Neuronal stem cell (in vitro differentiated cells): ENCODE results near the gene MICU1.

Source experiments
- DNase-seq: peaks from one replicate; pipeline ENCODE4 v3.0.0-alpha.2; 2013; ENCODE audit warnings: low spot score
- H2AFZ ChIP-seq: one replicate; pipeline ENCODE4 v1.6.1; 2013; ENCODE audit warnings: mild to moderate bottlenecking, low read length, inconsistent platforms
- H2AK5ac ChIP-seq: 2 replicates; pipeline ENCODE4 v1.6.1; 2013; ENCODE audit warnings: low read depth, mild to moderate bottlenecking, inconsistent platforms, low read length, moderate library complexity, mixed read lengths
- H2BK120ac ChIP-seq: 2 replicates; pipeline ENCODE4 v1.6.1; 2013; ENCODE audit warnings: low read depth, mild to moderate bottlenecking, inconsistent platforms, low read length, moderate library complexity, mixed read lengths
- H2BK12ac ChIP-seq: one replicate; pipeline ENCODE4 v1.6.1; 2013; ENCODE audit warnings: low read length, inconsistent platforms
- H2BK15ac ChIP-seq: 2 replicates; pipeline ENCODE4 v1.6.1; 2013; ENCODE audit warnings: mild to moderate bottlenecking, low read length, inconsistent platforms, mixed read lengths
- H2BK5ac ChIP-seq: one replicate; pipeline ENCODE4 v1.6.1; 2013; ENCODE audit warnings: inconsistent platforms, mild to moderate bottlenecking, low read length, moderate library complexity
- H3K14ac ChIP-seq: one replicate; pipeline ENCODE4 v1.6.1; 2013; ENCODE audit warnings: low read length, inconsistent platforms
- H3K18ac ChIP-seq: 2 replicates; pipeline ENCODE4 v1.6.1; 2013; ENCODE audit warnings: low read length, inconsistent platforms
- H3K23ac ChIP-seq: 2 replicates; pipeline ENCODE4 v1.6.1; 2013; ENCODE audit warnings: low read depth, mild to moderate bottlenecking, mixed read lengths, low read length, inconsistent platforms; ENCODE audit not compliant: poor library complexity
- H3K27ac ChIP-seq: replicated peaks from 3 replicates; pipeline ENCODE4 v1.5.1; 2013; ENCODE audit warnings: low read length, inconsistent platforms
- H3K27me3 ChIP-seq, 3 experiments: 2 replicates each; pipeline ENCODE4 v1.6.1; 2013; ENCODE audit warnings: low read length in 3 of 3, mild to moderate bottlenecking in 2 of 3, inconsistent platforms in 1 of 3, low read depth in 1 of 3, mixed read lengths in 1 of 3, moderate library complexity in 1 of 3; ENCODE audit not compliant: control insufficient read depth in 3 of 3, insufficient read depth in 3 of 3
- H3K36me3 ChIP-seq, 2 donors: replicated peaks in 1 of 2; 2 replicates each; pipeline ENCODE4 v1.6.1; 2013; ENCODE audit warnings: low read length in 2 of 2; ENCODE audit not compliant: control insufficient read depth in 2 of 2, insufficient read depth in 2 of 2
- H3K4ac ChIP-seq: 2 replicates; pipeline ENCODE4 v1.6.1; 2013; ENCODE audit warnings: inconsistent platforms, mild to moderate bottlenecking, low read length, moderate library complexity
- H3K4me1 ChIP-seq, 2 donors: 1 replicate in 1 of 2; 2 replicates in 1 of 2; pipeline ENCODE4 v1.6.1; 2013; ENCODE audit warnings: low read length in 2 of 2, low read depth in 1 of 2; ENCODE audit not compliant: control insufficient read depth in 2 of 2, insufficient read depth in 1 of 2
- H3K4me2 ChIP-seq: one replicate; pipeline ENCODE4 v1.6.1; 2013; ENCODE audit warnings: mild to moderate bottlenecking, low read length, inconsistent platforms; ENCODE audit not compliant: insufficient read depth, poor library complexity, severe bottlenecking
- H3K4me3 ChIP-seq, 2 donors: 2 replicates each; pipeline ENCODE4 v1.5.1; 2013; ENCODE audit warnings: low read length in 2 of 2, mild to moderate bottlenecking in 2 of 2, inconsistent platforms in 1 of 2, moderate library complexity in 1 of 2
- H3K79me1 ChIP-seq: one replicate; pipeline ENCODE4 v1.6.1; 2013; ENCODE audit warnings: low read depth, mild to moderate bottlenecking, inconsistent platforms, low read length, moderate library complexity
- H3K9ac ChIP-seq: one replicate; pipeline ENCODE4 v1.6.1; 2013; ENCODE audit warnings: mild to moderate bottlenecking, low read depth, low read length, inconsistent platforms; ENCODE audit not compliant: poor library complexity
- H3K9me3 ChIP-seq, 2 donors: replicated peaks in 1 of 2; 2 replicates each; pipeline versions ENCODE3 to v1.6.1; 2013; ENCODE audit warnings: low read length in 2 of 2, mild to moderate bottlenecking in 2 of 2, inconsistent platforms in 1 of 2, low read depth in 1 of 2, mixed read lengths in 1 of 2, moderate library complexity in 1 of 2; ENCODE audit not compliant: control insufficient read depth in 2 of 2, insufficient read depth in 1 of 2
- H4K8ac ChIP-seq: one replicate; pipeline ENCODE4 v1.6.1; 2013; ENCODE audit warnings: low read depth, mild to moderate bottlenecking, inconsistent platforms, low read length, moderate library complexity
- H4K91ac ChIP-seq: one replicate; pipeline ENCODE4 v1.6.1; 2013; ENCODE audit warnings: low read length, low read depth, mild to moderate bottlenecking, inconsistent platforms; ENCODE audit not compliant: poor library complexity
- WGBS, 2 donors: extraction: QIAGEN DNeasy Blood & Tissue Kit; methylation state at CpG; one replicate each; pipeline ENCODE4 v1.1.7; 2013; ENCODE audit warnings: missing lambda C conversion rate in 2 of 2, mixed read lengths in 1 of 2; ENCODE audit not compliant: insufficient read length in 2 of 2, insufficient replicate concordance in 1 of 2; ENCODE audit errors: extremely low coverage in 2 of 2; 5-methylcytosine and 5-hydroxymethylcytosine counted together

The MICU1 gene

GRCh38 chr10:72321248-72322029, 304.4 kb downstream of the MICU1 start:
- Histone ChIP-seq H2AFZ (peak overlapping the region; percentile 90), H3K14ac (peak overlapping the region; percentile 65), H3K27me3 (peaks cover 0 to 5% (median 0%) of the 10 kb centered on the region in 3 experiments), H3K79me1 (no peaks in the 10 kb centered on the region), H3K27ac (peak overlapping the region; percentile 45), H3K9me3 (peaks cover 0 to 2% of the 10 kb centered on the region in 2 donors), H3K9ac (no peak overlapping the region), H3K4me3 (peak overlapping the region in 1 of 2 donors; percentile 11), H3K18ac (peak overlapping the region; percentile 85), H2BK15ac (peak overlapping the region; percentile 68), H3K4me1 (peaks cover 27 to 32% of the 10 kb centered on the region in 2 donors), H3K4ac (no peak overlapping the region), H2BK5ac (no peak overlapping the region), H2BK12ac (peak overlapping the region; percentile 97), H3K4me2 (no peak overlapping the region), H3K23ac (peak overlapping the region; percentile 59), H2BK120ac (no peak overlapping the region), H4K8ac (peak overlapping the region; percentile 93), H2AK5ac (peak overlapping the region; percentile 78), H3K36me3 (no peaks in the 10 kb centered on the region), H4K91ac (no peak overlapping the region)
- WGBS, 2 donors, result no CpG with 5 or more reads among the region's 13 CpGs
- no peak for DNase-seq

GRCh38 chr10:72320676-72321247, 305.1 kb downstream of the MICU1 start:
- Histone ChIP-seq H3K4ac (no peak overlapping the region), H3K4me1 (peaks cover 27 to 32% of the 10 kb centered on the region in 2 donors), H3K79me1 (no peaks in the 10 kb centered on the region), H2BK5ac (no peak overlapping the region), H2BK15ac (peak overlapping the region; percentile 62), H2AK5ac (peak overlapping the region; percentile 78), H3K9ac (no peak overlapping the region), H4K91ac (no peak overlapping the region), H3K23ac (peak overlapping the region; percentile 12), H2BK12ac (no peak overlapping the region), H3K18ac (peak overlapping the region; percentile 68), H3K4me2 (no peak overlapping the region), H4K8ac (no peak overlapping the region), H3K36me3 (no peaks in the 10 kb centered on the region), H3K27me3 (peaks cover 0 to 5% (median 0%) of the 10 kb centered on the region in 3 experiments), H3K14ac (no peak overlapping the region), H2BK120ac (no peak overlapping the region), H2AFZ (peak overlapping the region; percentile 90), H3K9me3 (peaks cover 0 to 2% of the 10 kb centered on the region in 2 donors), H3K4me3 (peak overlapping the region in 1 of 2 donors; percentile 11), H3K27ac (peak overlapping the region; percentile 45)
- no peak for DNase-seq
- no CpG with 5 or more reads among the region's 12 CpGs for WGBS, 2 donors

- peak overlapping the region; percentile 59 for H2AK5ac ChIP-seq
- no peak overlapping the region for H2BK120ac ChIP-seq
- peak overlapping the region; percentile 24 for H2BK15ac ChIP-seq
- no peak overlapping the region for H4K8ac ChIP-seq
- H4K91ac ChIP-seq, result no peak overlapping the region
- no peaks in the 10 kb centered on the region for H3K36me3 ChIP-seq
- peaks cover 0 to 2% of the 10 kb centered on the region in 2 donors for H3K9me3 ChIP-seq
- peak overlapping the region; percentile 8 to 60 for H3K4me3 ChIP-seq
- peak overlapping the region; percentile 46 for H3K4me2 ChIP-seq
- H2BK12ac ChIP-seq, result no peak overlapping the region
- H3K79me1 ChIP-seq, result no peaks in the 10 kb centered on the region
- H3K14ac ChIP-seq, result no peak overlapping the region
- no peak for DNase-seq
- peak overlapping the region; percentile 17 for H3K9ac ChIP-seq
- H3K18ac ChIP-seq, result peak overlapping the region; percentile 96
- no peak overlapping the region for H2BK5ac ChIP-seq
- peaks cover 0 to 5% (median 0%) of the 10 kb centered on the region in 3 experiments for H3K27me3 ChIP-seq
- peak overlapping the region; percentile 90 for H2AFZ ChIP-seq
- WGBS, 2 donors, result no CpG with 5 or more reads among the region's 60 CpGs
- H3K4ac ChIP-seq, result no peak overlapping the region
- H3K4me1 ChIP-seq, result peaks cover 23 to 26% of the 10 kb centered on the region in 2 donors
- H3K23ac ChIP-seq, result peak overlapping the region; percentile 52
- H3K27ac ChIP-seq, result no peak overlapping the region
These were observed 306.2 kb downstream of the MICU1 start for GRCh38 chr10:72319416-72320254.
